ENCODE results near the gene DOK4.

- TF ChIP-seq, protein P1, sequence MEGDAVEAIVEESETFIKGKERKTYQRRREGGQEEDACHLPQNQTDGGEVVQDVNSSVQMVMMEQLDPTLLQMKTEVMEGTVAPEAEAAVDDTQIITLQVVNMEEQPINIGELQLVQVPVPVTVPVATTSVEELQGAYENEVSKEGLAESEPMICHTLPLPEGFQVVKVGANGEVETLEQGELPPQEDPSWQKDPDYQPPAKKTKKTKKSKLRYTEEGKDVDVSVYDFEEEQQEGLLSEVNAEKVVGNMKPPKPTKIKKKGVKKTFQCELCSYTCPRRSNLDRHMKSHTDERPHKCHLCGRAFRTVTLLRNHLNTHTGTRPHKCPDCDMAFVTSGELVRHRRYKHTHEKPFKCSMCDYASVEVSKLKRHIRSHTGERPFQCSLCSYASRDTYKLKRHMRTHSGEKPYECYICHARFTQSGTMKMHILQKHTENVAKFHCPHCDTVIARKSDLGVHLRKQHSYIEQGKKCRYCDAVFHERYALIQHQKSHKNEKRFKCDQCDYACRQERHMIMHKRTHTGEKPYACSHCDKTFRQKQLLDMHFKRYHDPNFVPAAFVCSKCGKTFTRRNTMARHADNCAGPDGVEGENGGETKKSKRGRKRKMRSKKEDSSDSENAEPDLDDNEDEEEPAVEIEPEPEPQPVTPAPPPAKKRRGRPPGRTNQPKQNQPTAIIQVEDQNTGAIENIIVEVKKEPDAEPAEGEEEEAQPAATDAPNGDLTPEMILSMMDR (IDR thresholded peaks at IDR 0.05): no peak
- no peak for TF ChIP-seq POLR2A (IDR thresholded peaks at IDR 0.05)
- TF ChIP-seq POLR2AphosphoS5 (IDR thresholded peaks at IDR 0.05): no peak
Observed at GRCh38 chr16:57427824-57428223, 58.5 kb downstream of the DOK4 start.

All from transverse colon (tissue), 4 donors.